Sigmoid colon (tissue), 7 donors: ENCODE results near the gene MBD3L2. TPM values are rescaled to one million over a fixed set of nuclear protein-coding genes. Genes with fewer than 3 reads are reported as not detected.
"Not testable (repeated sequence)": the region's sequence is repeated elsewhere in the genome, so short reads cannot be mapped to it uniquely, and the experiment has no call there.

Source experiments
- DNase-seq: peaks from one replicate; pipeline ENCODE4 v3.0.0-alpha.2; 2019
- H3K27ac ChIP-seq, 4 donors: fragments of 200-600 bp; sonication (generic); one replicate each; pipeline ENCODE4 v1.5.1; 2016 to 2019; ENCODE audit warnings: mild to moderate bottlenecking in 1 of 4
- H3K27me3 ChIP-seq, 3 donors: fragments of 200-600 bp; sonication (generic); one replicate each; pipeline ENCODE4 v1.5.1; 2019; ENCODE audit warnings: mild to moderate bottlenecking in 1 of 3
- H3K36me3 ChIP-seq, 4 donors: fragments of 200-600 bp; sonication (generic); one replicate each; pipeline ENCODE4 v1.5.1; 2016 to 2019
- H3K4me1 ChIP-seq, 4 donors: fragments of 200-600 bp; sonication (generic); one replicate each; pipeline ENCODE4 v1.5.1; 2017 to 2019
- H3K4me3 ChIP-seq, 4 donors: fragments of 200-600 bp; sonication (generic); one replicate each; pipeline ENCODE4 v1.5.1; 2017 to 2019; ENCODE audit warnings: mild to moderate bottlenecking in 2 of 4, moderate library complexity in 1 of 4
- H3K9me3 ChIP-seq, 4 donors: fragments of 200-600 bp in 3 of 4; sonication (generic) in 3 of 4; one replicate each; pipeline versions ENCODE4 v1.5.1 to v1.6.1; 2013 to 2019
- CTCF ChIP-seq, 4 experiments: fragments of 450-650 bp in 3 of 4; fragments of 200-600 bp in 1 of 4; IDR thresholded peaks; one replicate each; pipeline ENCODE4 v1.5.1; 2016 to 2019; ENCODE audit warnings: antibody characterized with exemption in 4 of 4, mild to moderate bottlenecking in 3 of 4, moderate library complexity in 2 of 4
- EP300 ChIP-seq, 4 donors: sonication (generic); formaldehyde crosslinking; IDR thresholded peaks; one replicate each; pipeline ENCODE4 v1.6.1; 2017; ENCODE audit warnings: antibody characterized with exemption in 4 of 4
- POLR2A ChIP-seq, 2 donors: fragments of 450-650 bp; IDR thresholded peaks; one replicate each; pipeline ENCODE4 v1.6.1; 2016; ENCODE audit warnings: antibody characterized with exemption in 2 of 2, mild to moderate bottlenecking in 2 of 2, moderate library complexity in 2 of 2
- POLR2AphosphoS5 ChIP-seq, 4 donors: sonication (generic); formaldehyde crosslinking; IDR thresholded peaks; one replicate each; pipeline ENCODE4 v1.6.1; 2017; ENCODE audit warnings: antibody characterized with exemption in 4 of 4
- WGBS, 2 donors: extraction: QIAGEN DNeasy Blood & Tissue Kit; methylation state at CpG; one replicate each; pipeline ENCODE4 v1.1.7; 2013; 5-methylcytosine and 5-hydroxymethylcytosine counted together
- intact Hi-C: fragments of 100-400 bp; cut with DNase I; formaldehyde crosslinking; loops from one replicate; pipeline ENCODE4 v1.15.1; 2023
- polyA plus RNA-seq, 3 donors: library from polyadenylated mRNA; stranded (reverse); fragments of 200-250 nt; gene quantifications; one replicate each; pipeline ENCODE4 v1.2.3, GENCODE V29; 2013
- total RNA-seq, 4 donors: library from RNA; depleted of rRNA; stranded (reverse); fragments of >200 nt; gene quantifications; one replicate each; pipeline ENCODE4 v1.1.0, GENCODE V29; 2016
- donor health status: healthy with polysubstance abuse.
- donor health status: Bipolar disorder and iron deficiency.
- donor health status: healthy.

The MBD3L2 gene
- total and polyA plus RNA-seq, 7 donors, result not detected

- WGBS, 2 donors, result 32 to 62% methylated on average over 1 of the region's 2 CpGs
- not testable (repeated sequence) for H3K27me3 ChIP-seq, H3K4me3 ChIP-seq, H3K9me3 ChIP-seq, H3K36me3 ChIP-seq, DNase-seq, H3K27ac ChIP-seq, H3K4me1 ChIP-seq
- intact Hi-C loops, result loop anchor here (10.0 kb wide), 2 partner anchors 325 to 685 kb away; partner anchors contain the start of genes ALKBH7, GPR108, PSPN and TRIP10
Observed at GRCh38 chr19:7059977-7060376, 10.9 kb downstream of the MBD3L2 start.

- Histone ChIP-seq H3K27ac (no peak overlapping the region), H3K9me3 (no peaks in the 10 kb centered on the region), H3K27me3 (no peaks in the 10 kb centered on the region), H3K4me1 (no peaks in the 10 kb centered on the region), H3K36me3 (no peaks in the 10 kb centered on the region), H3K4me3 (no peak overlapping the region)
- DNase-seq, result no peak
- TF ChIP-seq EP300 (IDR thresholded peaks at IDR 0.05) (no peak), POLR2AphosphoS5 (IDR thresholded peaks at IDR 0.05) (no peak), CTCF (IDR thresholded peaks at IDR 0.05) (no peak), POLR2A (IDR thresholded peaks at IDR 0.05) (no peak)
- 68 to 83% methylated on average over 4 of the region's 4 CpGs for WGBS, 2 donors
- intact Hi-C loops, result loop anchor here (10.0 kb wide), 2 partner anchors 329 to 689 kb away; partner anchors contain the start of genes ALKBH7, GPR108, PSPN and TRIP10
Observed at GRCh38 chr19:7063339-7063738, 14.2 kb downstream of the MBD3L2 start.

GRCh38 chr19:7063764-7064418 lies 14.8 kb downstream of the MBD3L2 start:
- Histone ChIP-seq H3K27me3 (no peaks in the 10 kb centered on the region), H3K9me3 (no peaks in the 10 kb centered on the region), H3K27ac (no peak overlapping the region), H3K36me3 (no peaks in the 10 kb centered on the region), H3K4me3 (no peak overlapping the region), H3K4me1 (no peaks in the 10 kb centered on the region)
- WGBS, 2 donors, result 90 to 91% methylated on average over 9 of the region's 9 CpGs
- no peak for DNase-seq
- intact Hi-C loops, result loop anchor here (10.0 kb wide), 2 partner anchors 329 to 689 kb away; partner anchors contain the start of genes ALKBH7, GPR108, PSPN and TRIP10
- no peak for TF ChIP-seq POLR2A (IDR thresholded peaks at IDR 0.05)
- no peak for TF ChIP-seq EP300 (IDR thresholded peaks at IDR 0.05)
- no peak for TF ChIP-seq CTCF (IDR thresholded peaks at IDR 0.05)

- WGBS, 2 donors, result 59 to 67% methylated on average over 13 of the region's 13 CpGs
- H3K27ac ChIP-seq, H3K27me3 ChIP-seq, DNase-seq, H3K9me3 ChIP-seq, H3K4me3 ChIP-seq: not testable (repeated sequence)
- Histone ChIP-seq H3K4me1 (peaks cover 0 to 14% (median 9%) of the 10 kb centered on the region in 4 donors), H3K36me3 (peaks cover 1 to 16% (median 6%) of the 10 kb centered on the region in 4 donors)
- intact Hi-C loops, result loop anchor here (10.0 kb wide), 2 partner anchors 332 to 692 kb away; partner anchors contain the start of genes ALKBH7, GPR108, PSPN and TRIP10
Observed at GRCh38 chr19:7067122-7067521, 18.0 kb downstream of the MBD3L2 start.

GRCh38 chr19:7067716-7068115 lies 18.6 kb downstream of the MBD3L2 start:
- intact Hi-C loops, result loop anchor here (10.0 kb wide), 2 partner anchors 333 to 693 kb away; partner anchors contain the start of genes ALKBH7, GPR108, PSPN and TRIP10
- Histone ChIP-seq H3K4me3 (no peak overlapping the region), H3K36me3 (peaks cover 7 to 22% (median 12%) of the 10 kb centered on the region in 4 donors), H3K9me3 (no peaks in the 10 kb centered on the region), H3K27ac (no peak overlapping the region), H3K4me1 (peaks cover 0 to 14% (median 9%) of the 10 kb centered on the region in 4 donors), H3K27me3 (no peaks in the 10 kb centered on the region)
- 84 to 85% methylated on average over 2 of the region's 2 CpGs for WGBS, 2 donors
- no peak for DNase-seq
- TF ChIP-seq POLR2AphosphoS5 (IDR thresholded peaks at IDR 0.05), result no peak
- no peak for TF ChIP-seq POLR2A (IDR thresholded peaks at IDR 0.05)
- TF ChIP-seq EP300 (IDR thresholded peaks at IDR 0.05), result no peak
- TF ChIP-seq CTCF (IDR thresholded peaks at IDR 0.05), result no peak
